ENCODE results near the gene COX7C. TPM values are rescaled to one million over a fixed set of nuclear protein-coding genes. Genes with fewer than 3 reads are reported as not detected.

Gene COX7C
- total and polyA plus RNA-seq, 9 of the 15 experiments (the other 6 are each of a cell fraction or from before 2014, with no cell fraction given): 576 to 1,783 (median 996) TPM

GRCh38 chr5:86617756-86618576 is at the start of gene COX7C (continued):
- TF ChIP-seq JUND (IDR thresholded peaks at IDR 0.05; ENCODE audit: borderline replicate concordance, low read depth, low read length) (0 out of 2 replicates have a peak, but pooled peaks have one; percentile 26), JUND (tag; IDR thresholded peaks at IDR 0.05; ENCODE audit: borderline replicate concordance, low read depth, low read length) (no peak; the same call in 2 of the 3 replicates), ZBTB12 (CRISPR knock-in tag; IDR thresholded peaks at IDR 0.05) (peak; percentile 65), EP400 (IDR thresholded peaks at IDR 0.05) (peak; percentile 93), NCOR1 (IDR thresholded peaks at IDR 0.05) (no peak), CBX2 (IDR thresholded peaks at IDR 0.05; ENCODE audit: insufficient read depth, low read length, poor library complexity, severe bottlenecking) (no peak), UBTF (IDR thresholded peaks at IDR 0.05; ENCODE audit: borderline replicate concordance in 1 of 2, low read depth in 2 of 2, low read length in 2 of 2) (0 out of 4 replicates have a peak, but pooled peaks of 1 of the 2 experiments have one; percentile 43), ZNF785 (CRISPR knock-in tag; IDR thresholded peaks at IDR 0.05) (no peak), NFRKB (IDR thresholded peaks at IDR 0.05; ENCODE audit: low read depth) (peak; percentile 96), SAP30 (IDR thresholded peaks at IDR 0.05; ENCODE audit: borderline replicate concordance, insufficient read depth, low read depth, low read length, poor library complexity, severe bottlenecking) (no peak), PRMT5 (CRISPR knock-in tag; IDR thresholded peaks at IDR 0.05) (no peak), NCOA6 (IDR thresholded peaks at IDR 0.05) (no peak), ZNF143 (CRISPR knock-in tag; IDR thresholded peaks at IDR 0.05) (peak; percentile 96), NFIX (CRISPR knock-in tag; IDR thresholded peaks at IDR 0.05; ENCODE audit: low read depth) (no peak), TRIM24 (IDR thresholded peaks at IDR 0.05) (0 out of 4 replicates have a peak, but pooled peaks of 1 of the 2 experiments have one; percentile 17), ZKSCAN8 (CRISPR knock-in tag; IDR thresholded peaks at IDR 0.05) (no peak)
- TF ChIP-seq, protein P1, sequence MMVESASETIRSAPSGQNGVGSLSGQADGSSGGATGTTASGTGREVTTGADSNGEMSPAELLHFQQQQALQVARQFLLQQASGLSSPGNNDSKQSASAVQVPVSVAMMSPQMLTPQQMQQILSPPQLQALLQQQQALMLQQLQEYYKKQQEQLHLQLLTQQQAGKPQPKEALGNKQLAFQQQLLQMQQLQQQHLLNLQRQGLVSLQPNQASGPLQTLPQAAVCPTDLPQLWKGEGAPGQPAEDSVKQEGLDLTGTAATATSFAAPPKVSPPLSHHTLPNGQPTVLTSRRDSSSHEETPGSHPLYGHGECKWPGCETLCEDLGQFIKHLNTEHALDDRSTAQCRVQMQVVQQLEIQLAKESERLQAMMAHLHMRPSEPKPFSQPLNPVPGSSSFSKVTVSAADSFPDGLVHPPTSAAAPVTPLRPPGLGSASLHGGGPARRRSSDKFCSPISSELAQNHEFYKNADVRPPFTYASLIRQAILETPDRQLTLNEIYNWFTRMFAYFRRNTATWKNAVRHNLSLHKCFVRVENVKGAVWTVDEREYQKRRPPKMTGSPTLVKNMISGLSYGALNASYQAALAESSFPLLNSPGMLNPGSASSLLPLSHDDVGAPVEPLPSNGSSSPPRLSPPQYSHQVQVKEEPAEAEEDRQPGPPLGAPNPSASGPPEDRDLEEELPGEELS (CRISPR knock-in tag; IDR thresholded peaks at IDR 0.05; ENCODE audit: borderline replicate concordance): no peak
- TF ChIP-seq, protein P2, sequence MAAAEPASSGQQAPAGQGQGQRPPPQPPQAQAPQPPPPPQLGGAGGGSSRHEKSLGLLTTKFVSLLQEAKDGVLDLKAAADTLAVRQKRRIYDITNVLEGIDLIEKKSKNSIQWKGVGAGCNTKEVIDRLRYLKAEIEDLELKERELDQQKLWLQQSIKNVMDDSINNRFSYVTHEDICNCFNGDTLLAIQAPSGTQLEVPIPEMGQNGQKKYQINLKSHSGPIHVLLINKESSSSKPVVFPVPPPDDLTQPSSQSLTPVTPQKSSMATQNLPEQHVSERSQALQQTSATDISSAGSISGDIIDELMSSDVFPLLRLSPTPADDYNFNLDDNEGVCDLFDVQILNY (CRISPR knock-in tag; IDR thresholded peaks at IDR 0.05): no peak
